ENCODE measurements around the gene SH3BGRL. TPM values are rescaled to one million over a fixed set of nuclear protein-coding genes. Genes with fewer than 3 reads are reported as not detected.
"Not testable (repeated sequence)": the region's sequence is repeated elsewhere in the genome, so short reads cannot be mapped to it uniquely, and the experiment has no call there.

Gene SH3BGRL
- total RNA-seq, 2 experiments from 2014 or later, result 30.0 to 33.1 TPM

- CTCF ChIA-PET, result no interaction called here
- H3K27ac Mint-ChIP-seq, result no peak overlapping the region
Observed at GRCh38 chrX:81308086-81308829, 106.4 kb downstream of the SH3BGRL start.

GRCh38 chrX:81316163-81316562, 114.3 kb downstream of the SH3BGRL start:
- POLR2A ChIA-PET, result no interaction called here
- no peak for TF ChIP-seq CTCF (IDR thresholded peaks at IDR 0.05)
- Mint-ChIP-seq H3K36me3 (ENCODE audit: low read depth) (peaks cover 21% of the 10 kb centered on the region), H3K27me3 (no peaks in the 10 kb centered on the region), H3K9me3 (no peaks in the 10 kb centered on the region), H3K4me1 (ENCODE audit: low read depth) (peaks cover 7% of the 10 kb centered on the region), H3K27ac (no peak overlapping the region), H3K4me3 (no peak overlapping the region)
- no peak for ATAC-seq
- intact Hi-C loops (cut with micrococcal nuclease), result no loop called here
- CTCF ChIA-PET, result no interaction called here
- no peak for DNase-seq

More at GRCh38 chrX:81308086-81308829, 106.4 kb downstream of the SH3BGRL start:
- POLR2A ChIA-PET, result no interaction called here
- H3K9me3 Mint-ChIP-seq, result no peaks in the 10 kb centered on the region
- DNase-seq (no peak), ATAC-seq (no peak)
- no peaks in the 10 kb centered on the region for H3K27me3 Mint-ChIP-seq
- intact Hi-C loops (cut with micrococcal nuclease), result no loop called here
- no peak overlapping the region for H3K4me3 Mint-ChIP-seq
- H3K4me1 Mint-ChIP-seq (ENCODE audit: low read depth), result peaks cover 6% of the 10 kb centered on the region
- TF ChIP-seq CTCF (IDR thresholded peaks at IDR 0.05), result no peak
- peaks cover 10% of the 10 kb centered on the region for H3K36me3 Mint-ChIP-seq (ENCODE audit: low read depth)

- POLR2A ChIA-PET; H3K27ac Mint-ChIP-seq; intact Hi-C loops (cut with micrococcal nuclease); CTCF ChIA-PET; H3K9me3 Mint-ChIP-seq; ATAC-seq; DNase-seq; H3K4me3 Mint-ChIP-seq; H3K27me3 Mint-ChIP-seq: not testable (repeated sequence)
- H3K4me1 Mint-ChIP-seq (ENCODE audit: low read depth), result peaks cover 11% of the 10 kb centered on the region
- H3K36me3 Mint-ChIP-seq (ENCODE audit: low read depth), result peaks cover 27% of the 10 kb centered on the region
Observed at GRCh38 chrX:81331653-81332052, 129.8 kb downstream of the SH3BGRL start.

GRCh38 chrX:81336455-81337152, 134.7 kb downstream of the SH3BGRL start:
- no peaks in the 10 kb centered on the region for H3K27me3 Mint-ChIP-seq

GRCh38 chrX:81337805-81338204, 135.9 kb downstream of the SH3BGRL start:
- peaks cover 24% of the 10 kb centered on the region for H3K36me3 Mint-ChIP-seq (ENCODE audit: low read depth)
- POLR2A ChIA-PET, result no interaction called here
- H3K27ac Mint-ChIP-seq, result no peak overlapping the region
- intact Hi-C loops (cut with micrococcal nuclease), result no loop called here
- DNase-seq (no peak), ATAC-seq (no peak)
- H3K4me1 Mint-ChIP-seq (ENCODE audit: low read depth), result peaks cover 11% of the 10 kb centered on the region
- no peak for TF ChIP-seq CTCF (IDR thresholded peaks at IDR 0.05)
- no peaks in the 10 kb centered on the region for H3K27me3 Mint-ChIP-seq
- CTCF ChIA-PET, result interaction anchor here (1.1 kb wide), 1 partner anchor 12 kb away, joined by 3 read pairs; no protein-coding TSS in a partner anchor
- peaks cover 7% of the 10 kb centered on the region for H3K9me3 Mint-ChIP-seq
- no peak overlapping the region for H3K4me3 Mint-ChIP-seq

More at GRCh38 chrX:81336455-81337152, 134.7 kb downstream of the SH3BGRL start:
- Mint-ChIP-seq H3K36me3 (ENCODE audit: low read depth) (peaks cover 28% of the 10 kb centered on the region), H3K9me3 (peaks cover 7% of the 10 kb centered on the region), H3K4me3 (no peak overlapping the region), H3K4me1 (ENCODE audit: low read depth) (peaks cover 11% of the 10 kb centered on the region), H3K27ac (no peak overlapping the region)
- TF ChIP-seq CTCF (IDR thresholded peaks at IDR 0.05), result no peak
- no peak for DNase-seq
- ChIA-PET POLR2A (no interaction called here), CTCF (no interaction called here)
- intact Hi-C loops (cut with micrococcal nuclease), result no loop called here
- ATAC-seq, result no peak

Data from activated CD8-positive, alpha-beta T cell treated with anti-CD3 and anti-CD28 coated beads for 36 hours (primary cell).